ENCODE measurements around the gene POLG. TPM values are rescaled to one million over a fixed set of nuclear protein-coding genes. Genes with fewer than 3 reads are reported as not detected.

Gene POLG
- total and polyA plus RNA-seq, 2 donors (not counting 1 experiment from before 2014, with no cell fraction given): 81.1 to 144 TPM

- ChIA-PET CTCF (interaction anchor here (0.6 to 2.4 kb wide), 3 partner anchors 23 to 424 kb away, joined by 4 to 15 read pairs (median 5); no protein-coding TSS in a partner anchor), POLR2A (no interaction called here)
- Histone ChIP-seq H3K79me2 (ENCODE audit: control insufficient read depth, insufficient read depth, low read length) (no peaks in the 10 kb centered on the region), H3K4me2 (replicated peaks; ENCODE audit: low read depth, low read length, poor library complexity, severe bottlenecking) (no peak overlapping the region), H3K27me3 (replicated peaks in 1 of 4; ENCODE audit: control extremely low read depth in 1 of 4, control insufficient read depth in 3 of 4, insufficient read depth in 4 of 4, low read length in 3 of 4) (peaks cover 0 to 52% (median 35%) of the 10 kb centered on the region in 4 experiments), H3K9me3 (ENCODE audit: control extremely low read depth in 1 of 3, control insufficient read depth in 2 of 3, insufficient read depth in 1 of 3, low read length in 2 of 3) (peaks cover 0 to 30% (median 0%) of the 10 kb centered on the region in 3 donors), H3K4me3 (ENCODE audit: control extremely low read depth in 1 of 5, extremely low read depth in 1 of 5, insufficient read depth in 1 of 5, low read depth in 2 of 5, low read length in 4 of 5) (no peak overlapping the region), H3K27ac (ENCODE audit: low read length in 2 of 2) (no peak overlapping the region), H4K20me1 (ENCODE audit: control insufficient read depth, insufficient read depth, low read length, poor library complexity, severe bottlenecking) (no peaks in the 10 kb centered on the region), H2AFZ (ENCODE audit: insufficient read depth, low read depth, low read length, poor library complexity, severe bottlenecking) (no peak overlapping the region), H3K9ac (ENCODE audit: low read length) (no peak overlapping the region), H3K36me3 (replicated peaks in 1 of 2; ENCODE audit: control extremely low read depth in 1 of 2, control insufficient read depth in 1 of 2, extremely low read depth in 1 of 2, insufficient read depth in 2 of 2, low read length in 1 of 2) (no peaks in the 10 kb centered on the region), H3K4me1 (ENCODE audit: control insufficient read depth in 2 of 2, insufficient read depth in 2 of 2, low read length in 2 of 2) (peaks cover 20 to 28% of the 10 kb centered on the region in 2 donors)
- no peaks in the 10 kb centered on the region for H3K9me3 Mint-ChIP-seq (ENCODE audit: insufficient read depth)
- intact Hi-C loops (cut with micrococcal nuclease): no loop called here
- H3K4me1 Mint-ChIP-seq: peaks cover 11% of the 10 kb centered on the region
- WGBS (ENCODE audit: insufficient coverage): 84% methylated on average over 11 of the region's 11 CpGs
- no peak overlapping the region for H3K27ac Mint-ChIP-seq
- no peak overlapping the region for H3K4me3 Mint-ChIP-seq
- DNase-seq (no peak), ATAC-seq (ENCODE audit: low read depth) (no peak)
- H3K27me3 Mint-ChIP-seq: peaks cover 41% of the 10 kb centered on the region
- TF ChIP-seq EZH2 (IDR thresholded peaks at IDR 0.05; ENCODE audit: borderline replicate concordance, insufficient read depth, low read depth, low read length, poor library complexity, severe bottlenecking): no peak
- TF ChIP-seq, protein P1, sequence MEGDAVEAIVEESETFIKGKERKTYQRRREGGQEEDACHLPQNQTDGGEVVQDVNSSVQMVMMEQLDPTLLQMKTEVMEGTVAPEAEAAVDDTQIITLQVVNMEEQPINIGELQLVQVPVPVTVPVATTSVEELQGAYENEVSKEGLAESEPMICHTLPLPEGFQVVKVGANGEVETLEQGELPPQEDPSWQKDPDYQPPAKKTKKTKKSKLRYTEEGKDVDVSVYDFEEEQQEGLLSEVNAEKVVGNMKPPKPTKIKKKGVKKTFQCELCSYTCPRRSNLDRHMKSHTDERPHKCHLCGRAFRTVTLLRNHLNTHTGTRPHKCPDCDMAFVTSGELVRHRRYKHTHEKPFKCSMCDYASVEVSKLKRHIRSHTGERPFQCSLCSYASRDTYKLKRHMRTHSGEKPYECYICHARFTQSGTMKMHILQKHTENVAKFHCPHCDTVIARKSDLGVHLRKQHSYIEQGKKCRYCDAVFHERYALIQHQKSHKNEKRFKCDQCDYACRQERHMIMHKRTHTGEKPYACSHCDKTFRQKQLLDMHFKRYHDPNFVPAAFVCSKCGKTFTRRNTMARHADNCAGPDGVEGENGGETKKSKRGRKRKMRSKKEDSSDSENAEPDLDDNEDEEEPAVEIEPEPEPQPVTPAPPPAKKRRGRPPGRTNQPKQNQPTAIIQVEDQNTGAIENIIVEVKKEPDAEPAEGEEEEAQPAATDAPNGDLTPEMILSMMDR (IDR thresholded peaks at IDR 0.05): no peak
These were observed 47.5 kb upstream of the POLG start for GRCh38 chr15:89381888-89382686.

DNA sequence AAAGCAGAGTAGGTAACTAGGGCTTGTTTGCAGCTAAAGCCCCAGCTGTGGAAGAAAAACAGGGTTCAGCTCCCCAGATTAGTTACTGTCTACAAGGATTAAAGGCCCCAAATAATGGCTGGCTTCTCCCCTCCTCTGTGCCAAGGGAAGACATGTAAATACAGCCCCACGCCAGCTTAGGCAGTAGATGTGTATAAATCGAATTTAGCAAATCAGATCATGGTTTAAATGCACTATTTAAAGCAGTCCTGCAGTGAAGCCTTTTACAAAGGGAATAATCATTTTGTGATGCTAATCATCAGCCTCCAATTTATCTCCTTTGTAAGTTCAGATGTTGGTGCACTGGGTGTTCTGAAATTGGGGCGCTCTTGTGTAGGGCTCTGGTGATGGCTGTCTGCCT lies 46.7 kb upstream of the POLG start:
- POLR2A ChIA-PET: no interaction called here

More for the DNA sequence above, 46.7 kb upstream of the POLG start:
- Histone ChIP-seq H3K79me2 (ENCODE audit: control insufficient read depth, insufficient read depth, low read length) (no peaks in the 10 kb centered on the region), H3K4me3 (ENCODE audit: control extremely low read depth in 1 of 5, extremely low read depth in 1 of 5, insufficient read depth in 1 of 5, low read depth in 2 of 5, low read length in 4 of 5) (no peak overlapping the region), H3K27me3 (replicated peaks in 1 of 4; ENCODE audit: control extremely low read depth in 1 of 4, control insufficient read depth in 3 of 4, insufficient read depth in 4 of 4, low read length in 3 of 4) (peaks cover 0 to 60% (median 42%) of the 10 kb centered on the region in 4 experiments), H3K36me3 (replicated peaks in 1 of 2; ENCODE audit: control extremely low read depth in 1 of 2, control insufficient read depth in 1 of 2, extremely low read depth in 1 of 2, insufficient read depth in 2 of 2, low read length in 1 of 2) (no peaks in the 10 kb centered on the region), H3K9me3 (ENCODE audit: control extremely low read depth in 1 of 3, control insufficient read depth in 2 of 3, insufficient read depth in 1 of 3, low read length in 2 of 3) (peaks cover 0 to 30% (median 0%) of the 10 kb centered on the region in 3 donors), H3K27ac (ENCODE audit: low read length in 2 of 2) (no peak overlapping the region), H2AFZ (ENCODE audit: insufficient read depth, low read depth, low read length, poor library complexity, severe bottlenecking) (no peak overlapping the region), H4K20me1 (ENCODE audit: control insufficient read depth, insufficient read depth, low read length, poor library complexity, severe bottlenecking) (no peaks in the 10 kb centered on the region), H3K4me1 (ENCODE audit: control insufficient read depth in 2 of 2, insufficient read depth in 2 of 2, low read length in 2 of 2) (peaks cover 20 to 29% of the 10 kb centered on the region in 2 donors), H3K9ac (ENCODE audit: low read length) (no peak overlapping the region), H3K4me2 (replicated peaks; ENCODE audit: low read depth, low read length, poor library complexity, severe bottlenecking) (no peak overlapping the region)
- H3K4me1 Mint-ChIP-seq: peaks cover 14% of the 10 kb centered on the region
- H3K27me3 Mint-ChIP-seq: peaks cover 48% of the 10 kb centered on the region
- intact Hi-C loops (cut with micrococcal nuclease): no loop called here
- CTCF ChIA-PET: interaction anchor here (1.2 to 2.4 kb wide), 2 partner anchors 22 to 37 kb away, joined by 4 to 15 read pairs; no protein-coding TSS in a partner anchor
- no peak overlapping the region for H3K4me3 Mint-ChIP-seq
- H3K9me3 Mint-ChIP-seq (ENCODE audit: insufficient read depth): no peaks in the 10 kb centered on the region
- ATAC-seq (ENCODE audit: low read depth): no peak
- TF ChIP-seq, protein P1 (IDR thresholded peaks at IDR 0.05): no peak
- DNase-seq: no peak
- WGBS (ENCODE audit: insufficient coverage): 50% methylated on average over 1 of the region's 3 CpGs
- H3K27ac Mint-ChIP-seq: no peak overlapping the region

All from B cell (primary cell).